Tracheal epithelial cell (primary cell): ENCODE measurements around the gene PNKP. TPM values are rescaled to one million over a fixed set of nuclear protein-coding genes. Genes with fewer than 3 reads are reported as not detected.

Experiments used
- total RNA-seq: library from RNA; depleted of rRNA; stranded (reverse); fragments of >200 nt; gene quantifications from 2 replicates; pipeline ENCODE4 v1.2.1, GENCODE V29; 2014

Gene PNKP
- 31.5 and 34.7 TPM in 2 replicates for total RNA-seq

DNA sequence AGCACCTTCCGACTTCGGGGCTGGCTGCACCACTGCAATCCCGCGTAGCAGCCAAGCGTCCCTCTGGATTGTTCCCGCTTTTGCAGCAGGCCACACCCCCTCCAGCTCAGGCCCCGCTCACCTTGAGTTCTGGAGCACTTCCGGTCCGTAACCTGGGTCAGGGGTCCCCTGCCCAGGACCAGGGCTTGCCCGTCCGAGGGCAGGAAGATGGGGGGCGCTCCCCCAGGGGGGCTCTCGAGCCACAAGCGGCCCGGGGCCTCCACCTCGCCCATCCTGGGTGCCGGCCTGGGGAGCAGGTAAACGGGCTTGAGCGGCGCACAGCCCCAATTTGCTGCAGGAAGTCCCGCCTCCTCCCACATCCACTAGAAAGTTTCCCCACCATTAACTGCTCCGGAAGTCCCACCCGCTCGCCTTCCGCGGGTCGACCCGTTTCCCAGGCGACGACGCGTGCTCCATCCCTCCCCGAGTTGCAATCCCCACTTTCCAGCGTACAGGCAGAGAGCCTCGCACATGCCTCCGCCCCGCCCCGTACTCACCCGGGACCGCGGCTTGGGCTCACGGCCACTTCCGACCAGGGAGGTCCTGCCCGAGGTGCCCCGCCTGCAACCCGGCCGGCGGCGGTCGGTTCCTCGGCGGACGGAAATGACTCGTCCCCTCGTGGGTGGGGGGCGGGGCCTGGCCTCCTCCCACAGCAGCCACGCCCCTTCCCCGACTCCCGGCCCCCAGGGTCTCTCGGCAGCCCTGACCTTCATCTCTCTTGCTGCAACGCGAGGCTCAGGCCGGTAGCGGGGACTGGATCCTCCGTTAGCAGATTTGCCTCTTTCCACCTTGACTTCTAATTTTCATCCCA, at the start of gene PNKP:
TSS of gene PNKP (minus strand) at position 644 of the 850 bp plus-strand sequence. CDS start at position 272, 372 bp downstream.

DNA sequence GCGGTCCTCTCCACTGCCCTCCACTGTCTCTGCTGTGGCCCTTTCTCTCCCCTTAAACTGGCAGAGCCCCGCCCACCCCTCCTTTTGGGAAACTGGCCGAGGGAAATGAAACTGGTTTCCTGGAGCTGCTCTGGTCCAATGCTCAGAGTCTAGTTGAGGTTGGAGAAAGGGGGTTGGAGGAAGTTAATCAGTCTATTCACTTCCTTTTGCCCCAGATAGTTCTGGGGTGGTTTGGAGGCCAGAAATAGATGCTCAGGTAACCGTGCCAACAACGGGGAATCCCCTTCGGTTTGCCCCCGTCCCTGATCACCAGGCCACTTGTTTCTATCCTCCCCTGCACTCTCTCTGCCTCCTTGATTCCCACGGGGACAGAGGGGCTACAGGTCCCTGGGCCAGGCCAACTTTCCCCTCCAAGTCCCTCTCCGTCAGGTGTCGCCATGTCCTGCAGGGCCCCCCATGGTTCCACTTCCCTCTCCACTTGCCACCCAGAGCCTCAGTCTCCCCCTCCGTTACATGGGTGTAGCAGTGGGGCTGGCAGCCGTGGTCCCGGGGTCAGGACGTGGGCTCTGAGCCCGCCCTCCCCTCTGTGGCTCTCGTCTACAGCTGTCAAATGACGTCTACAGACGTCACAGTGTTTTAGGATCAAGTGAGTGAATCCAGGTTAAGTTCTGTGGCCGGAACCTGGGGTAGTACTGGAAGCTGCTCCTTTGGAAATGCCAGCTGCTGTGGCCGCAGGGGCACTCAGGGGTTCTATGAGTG, 29.7 kb upstream of the PNKP start, which contains the start of gene IL4I1:
TSS of gene IL4I1 (minus strand) at position 25 of the 759 bp plus-strand sequence. CDS start 727 bp downstream, outside the sequence.

DNA sequence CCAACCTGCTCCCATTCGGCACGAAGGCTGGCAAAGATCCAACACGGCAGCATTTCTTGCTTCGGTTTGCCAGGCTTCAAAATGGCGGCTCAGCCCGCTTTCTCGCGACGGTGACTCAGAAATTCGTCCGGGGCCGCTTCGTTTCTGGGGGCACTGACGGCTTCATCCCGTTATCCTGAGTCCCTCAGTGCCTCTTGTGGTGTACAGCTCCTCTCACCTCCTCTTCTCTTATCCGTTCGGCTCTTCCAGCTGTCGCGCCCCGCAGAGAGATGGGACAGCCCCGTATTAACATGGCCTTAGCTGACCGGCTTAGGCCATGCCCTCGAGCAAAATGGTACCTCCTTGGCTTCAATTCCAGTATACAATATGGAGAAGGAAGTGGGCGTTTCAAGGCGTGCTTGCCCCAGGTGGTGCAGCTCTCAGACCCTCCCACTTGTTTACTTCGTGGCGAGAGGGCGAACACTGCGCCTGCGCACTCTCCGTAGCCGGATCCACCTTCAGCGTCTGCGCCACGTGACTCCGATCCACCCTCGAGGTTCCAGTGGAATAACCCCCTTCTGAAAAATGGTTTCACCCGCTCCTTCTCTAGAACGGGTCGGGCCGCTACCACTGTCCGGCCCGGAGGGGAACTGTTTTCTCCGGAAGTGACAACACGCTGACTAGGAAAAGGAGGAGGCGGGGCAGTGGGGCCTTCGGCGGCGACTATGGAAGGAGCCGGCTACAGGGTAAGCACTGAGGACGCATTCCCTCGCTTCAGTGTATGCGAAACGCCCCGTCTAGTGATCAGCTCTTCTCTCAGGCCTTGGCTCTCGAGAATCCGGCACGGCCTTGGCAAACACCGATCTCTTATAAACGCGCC, 9.9 kb upstream of the PNKP start, which contains the start of the genes AKT1S1 and TBC1D17:
TSS of gene AKT1S1 (minus strand) at position 336 of the 859 bp plus-strand sequence. CDS start 4,060 bp downstream, outside the sequence.
TSS of gene TBC1D17 (plus strand) at position 683 of the 859 bp plus-strand sequence. CDS start at position 705, 22 bp downstream.

DNA sequence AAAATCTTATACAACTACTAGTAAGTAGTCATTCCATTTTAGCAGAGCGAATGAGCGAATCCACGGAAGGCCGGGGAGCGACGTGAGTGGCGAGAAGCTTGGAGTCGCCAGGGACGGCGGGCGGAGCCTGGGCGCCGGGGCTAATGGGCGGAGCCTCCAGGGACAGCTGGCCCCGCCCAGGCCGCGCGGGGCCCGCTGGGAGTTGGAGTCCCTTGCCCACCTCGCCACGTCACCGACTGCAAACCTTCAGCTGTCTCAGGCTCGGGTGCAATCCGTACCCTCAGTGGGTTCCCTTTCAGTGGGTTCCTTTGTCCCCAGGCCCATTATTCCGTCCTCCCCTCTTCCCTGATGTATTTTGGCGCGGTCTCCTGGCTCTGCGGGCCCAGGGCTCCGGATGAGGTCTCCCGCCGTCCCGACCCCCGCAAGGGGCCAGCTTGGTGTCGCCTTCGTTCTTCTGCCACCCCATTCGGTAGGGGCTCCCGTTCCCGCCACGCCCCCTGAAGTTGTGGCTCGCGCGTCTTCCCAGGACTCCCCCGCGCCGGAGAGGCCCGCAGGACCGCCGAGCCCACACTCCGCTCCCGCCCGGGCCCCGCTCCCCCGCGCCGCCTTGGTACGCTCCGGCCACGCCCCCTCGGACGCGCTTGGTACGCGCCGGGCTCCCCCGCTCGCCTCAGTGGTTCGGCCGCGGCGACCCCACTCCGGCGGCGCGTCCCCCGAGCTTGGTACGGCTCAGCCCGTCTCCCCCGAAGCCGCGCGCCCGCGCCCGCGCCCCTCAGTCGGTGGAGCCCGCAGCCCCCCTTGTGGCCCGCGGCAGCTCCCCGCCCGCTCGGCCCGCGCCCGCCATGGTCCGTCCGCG, 16.7 kb downstream of the PNKP start, which contains the start of gene PTOV1:
TSS of gene PTOV1 (plus strand) at position 673 of the 856 bp plus-strand sequence.

DNA sequence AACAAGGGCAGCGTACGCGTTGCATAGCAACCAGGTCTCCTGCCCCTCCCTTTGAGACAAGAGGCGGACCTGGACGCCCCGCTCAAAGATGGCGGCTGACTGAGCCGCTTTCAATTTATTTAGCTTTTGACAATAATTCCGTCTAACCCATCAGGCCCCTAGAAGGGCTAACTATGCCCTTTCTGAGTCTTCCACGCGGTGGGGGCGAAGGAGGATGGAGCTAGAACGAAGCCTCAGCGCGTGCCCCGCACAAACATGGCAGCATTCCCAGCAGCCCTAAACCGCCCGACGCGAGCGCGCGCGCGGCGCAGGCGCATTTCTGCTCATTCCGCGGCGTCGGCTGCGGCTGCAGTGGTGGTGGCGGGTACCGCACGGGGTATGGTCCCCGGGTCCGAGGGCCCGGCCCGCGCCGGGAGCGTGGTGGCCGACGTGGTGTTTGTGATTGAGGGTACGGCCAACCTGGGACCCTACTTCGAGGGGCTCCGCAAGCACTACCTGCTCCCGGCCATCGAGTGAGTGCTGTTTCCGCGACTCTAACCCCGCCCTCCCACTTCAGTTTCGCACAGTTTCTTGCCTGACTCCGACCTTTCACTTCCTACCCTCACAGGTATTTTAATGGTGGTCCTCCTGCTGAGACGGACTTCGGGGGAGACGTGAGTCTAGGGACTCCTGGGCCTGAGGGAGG, 49.3 kb downstream of the PNKP start, which contains the start of gene MED25:
TSS of gene MED25 (plus strand) at position 326 of the 685 bp plus-strand sequence. CDS start at position 379, 53 bp downstream.

DNA sequence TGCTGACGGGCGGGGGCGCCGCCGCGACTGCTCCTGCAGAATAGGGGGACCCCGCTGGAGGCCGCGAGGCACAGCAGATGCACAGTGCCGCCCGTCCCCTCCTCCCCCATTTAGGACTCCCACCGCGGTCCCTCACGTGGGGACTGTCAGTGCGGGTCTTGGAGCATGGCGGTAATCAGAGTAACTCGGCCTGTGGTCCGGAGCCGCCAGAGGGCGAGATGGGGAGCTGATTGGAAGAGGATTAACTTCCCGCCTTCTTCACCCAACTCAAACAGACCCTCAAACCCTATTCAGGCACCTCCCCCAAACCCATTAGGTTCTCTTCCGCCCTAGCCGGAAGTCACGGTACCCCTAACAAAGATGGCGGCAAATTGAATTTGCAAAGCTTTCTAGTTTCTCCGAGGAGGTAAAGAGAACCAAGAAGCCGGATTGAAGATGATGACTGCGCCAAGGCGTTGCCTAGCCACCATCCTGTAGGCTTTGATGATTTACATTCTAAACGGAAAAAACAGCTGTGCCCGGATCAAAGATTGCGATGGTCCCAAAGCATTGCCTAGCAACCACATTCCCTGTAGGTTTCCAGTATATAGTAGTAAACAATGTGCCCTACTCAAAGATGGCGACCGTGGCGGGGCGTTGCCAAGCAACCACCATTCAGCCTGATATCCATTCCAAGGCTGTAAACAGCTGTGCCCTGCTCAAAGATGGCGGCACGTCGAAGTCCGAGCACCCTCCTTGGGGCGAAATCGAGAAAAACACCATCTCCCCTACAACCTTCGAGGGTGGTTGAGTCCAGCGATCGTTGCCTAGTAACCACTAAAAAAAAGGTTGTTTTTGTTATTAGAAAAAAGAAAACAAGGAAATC, 54.1 kb downstream of the PNKP start, which contains the start of gene FUZ:
TSS of gene FUZ (minus strand) at position 296 of the 865 bp plus-strand sequence. CDS start at position 110, 186 bp downstream.

Other genes with a start within 250 kb of the PNKP start
- gene RRAS, start 227.4 kb downstream of the PNKP start, total RNA-seq = 22.8 and 34.9 TPM in 2 replicates
- gene SCAF1, start 225.4 kb downstream of the PNKP start, total RNA-seq = 14.2 and 16.4 TPM in 2 replicates
- gene IRF3, start 201.7 kb downstream of the PNKP start, total RNA-seq = 98.1 and 111 TPM in 2 replicates
- gene BCL2L12, start 201.6 kb downstream of the PNKP start, total RNA-seq = 2.4 and 3.8 TPM in 2 replicates
- gene PRMT1, start 190.3 kb downstream of the PNKP start, total RNA-seq = 264 and 577 TPM in 2 replicates
- gene ADM5, start 178.0 kb downstream of the PNKP start, total RNA-seq = 0.64 and 0.72 TPM in 2 replicates
- gene CPT1C, start 176.5 kb downstream of the PNKP start, total RNA-seq = 1.4 and 1.9 TPM in 2 replicates
- not detected in 2 replicates for gene TSKS, start 104.3 kb downstream of the PNKP start, total RNA-seq
- gene AP2A1, start 100.6 kb downstream of the PNKP start, total RNA-seq = 39.2 and 39.5 TPM in 2 replicates
- gene FUZ, start 54.3 kb downstream of the PNKP start, total RNA-seq = 8.5 and 22.9 TPM in 2 replicates
- 14.0 and 15.6 TPM in 2 replicates for gene MED25, start 49.3 kb downstream of the PNKP start, total RNA-seq
- gene PTOV1, start 16.4 kb downstream of the PNKP start, total RNA-seq = 24.7 and 38.1 TPM in 2 replicates
- gene AKT1S1, start 9.8 kb upstream of the PNKP start, total RNA-seq = 2.8 and 5.3 TPM in 2 replicates
- 3.4 and 3.9 TPM in 2 replicates for gene TBC1D17, start 10.1 kb upstream of the PNKP start, total RNA-seq
- 0.21 and 4.8 TPM in 2 replicates for gene IL4I1, start 29.3 kb upstream of the PNKP start, total RNA-seq
- gene ATF5, start 61.6 kb upstream of the PNKP start, total RNA-seq = 1.3 and 3.4 TPM in 2 replicates
- gene NUP62, start 61.9 kb upstream of the PNKP start, total RNA-seq = 19.8 and 20.2 TPM in 2 replicates
- gene SIGLEC11, start 93.6 kb upstream of the PNKP start, total RNA-seq = not detected in 2 replicates
- gene VRK3, start 157.8 kb upstream of the PNKP start, total RNA-seq = 19.8 and 21.3 TPM in 2 replicates
- gene ZNF473, start 158.4 kb upstream of the PNKP start, total RNA-seq = 4.6 and 11.7 TPM in 2 replicates